ENCODE measurements around the gene GALNT18.

GRCh38 chr11:11381471-11382105, 240.2 kb downstream of the GALNT18 start:
- no peak for TF ChIP-seq CTCF (IDR thresholded peaks at IDR 0.05; ENCODE audit: extremely low read depth in 1 of 2, insufficient read depth in 1 of 2, low read depth in 1 of 2, low read length in 2 of 2)
- TF ChIP-seq GATA2 (IDR thresholded peaks at IDR 0.05; ENCODE audit: insufficient read depth, insufficient read length, low read depth, low read length) = no peak
- TF ChIP-seq POLR2A (IDR thresholded peaks at IDR 0.05; ENCODE audit: low read depth, low read length) = no peak
- TF ChIP-seq EZH2 (IDR thresholded peaks at IDR 0.05; ENCODE audit: borderline replicate concordance, low read depth, low read length, severe bottlenecking) = no peak
- no peak for TF ChIP-seq POLR2AphosphoS5 (IDR thresholded peaks at IDR 0.05; ENCODE audit: insufficient read depth, low read depth, low read length)
- no peak for TF ChIP-seq MAX (IDR thresholded peaks at IDR 0.05; ENCODE audit: insufficient read depth, insufficient read length)
- TF ChIP-seq JUN (IDR thresholded peaks at IDR 0.05; ENCODE audit: borderline replicate concordance, insufficient read depth, insufficient read length, low read depth) = no peak
- no peak for TF ChIP-seq FOS (IDR thresholded peaks at IDR 0.05; ENCODE audit: borderline replicate concordance, insufficient read depth, low read length)

Measured in endothelial cell of umbilical vein (primary cell).